HG03066 (cell line): ENCODE data around the gene CCL16.
"Not testable (repeated sequence)": the region's sequence is repeated elsewhere in the genome, so short reads cannot be mapped to it uniquely, and the experiment has no call there.

Source experiments
- ATAC-seq: cut with Tn5 transposase; IDR thresholded peaks from one replicate; pipeline ENCODE4 v1.9.1; 2021; ENCODE audit warnings: low read depth; ENCODE audit not compliant: unreplicated experiment

The CCL16 gene

GRCh38 chr17:35943537-35943936 is 37.8 kb downstream of the CCL16 start, which contains the start of gene LYZL6:
TSS of gene LYZL6 (minus strand) at chr17:35943713. CDS start at chr17:35939356, 4,357 bp downstream.
- ATAC-seq: no peak

DNA sequence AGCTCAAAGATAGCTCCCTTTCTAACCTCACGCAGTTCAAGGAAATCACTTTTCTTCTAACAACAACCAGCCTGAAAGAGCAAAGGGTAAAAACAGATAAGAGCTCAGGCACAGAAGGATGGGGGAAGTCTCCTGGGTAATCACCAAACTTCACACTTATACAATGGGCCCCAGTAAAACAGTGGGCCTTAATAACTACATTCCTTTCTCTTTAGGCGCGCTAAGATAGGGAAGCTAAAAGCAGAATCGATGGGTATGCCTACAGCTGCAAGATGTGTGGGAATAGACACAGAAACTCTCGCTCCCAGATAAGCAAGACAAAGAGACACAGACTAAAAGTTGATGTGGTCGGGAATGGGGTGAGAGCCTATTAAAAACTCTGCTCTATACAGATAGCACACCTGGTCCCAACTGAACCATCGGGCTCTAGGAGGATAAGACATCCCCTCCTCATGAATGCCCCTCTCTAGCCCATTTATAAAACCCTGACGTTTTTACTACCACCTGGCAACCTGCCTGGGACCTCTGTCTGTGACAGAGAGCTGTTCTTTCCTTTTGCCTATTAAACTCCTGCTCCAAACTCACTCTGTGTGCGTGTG is 38.6 kb downstream of the CCL16 start:
- ATAC-seq: no peak

GRCh38 chr17:35938492-35938891 is 42.8 kb downstream of the CCL16 start:
- not testable (repeated sequence) for ATAC-seq

DNA sequence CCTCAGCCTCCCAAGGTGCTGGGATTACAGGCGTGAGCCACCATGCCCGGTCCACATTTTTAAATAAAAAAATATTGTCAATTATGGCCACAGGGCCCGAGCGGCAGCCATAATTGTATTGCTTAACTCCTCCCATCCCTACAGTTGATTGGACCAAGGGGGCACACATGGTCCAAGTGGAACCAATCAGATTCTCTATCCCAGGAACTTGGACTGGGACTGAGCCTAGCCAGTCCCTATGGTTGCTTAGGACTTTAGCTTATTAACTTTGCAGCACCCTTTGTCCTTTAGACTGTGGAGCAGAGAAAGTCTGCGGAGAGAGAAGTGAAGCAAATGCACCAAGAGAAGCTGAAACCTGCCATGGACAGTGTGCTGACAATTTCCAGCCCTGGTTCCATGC is 45.2 kb downstream of the CCL16 start:
- no peak for ATAC-seq

- no peak for ATAC-seq
Measured at GRCh38 chr17:35934760-35935159, 46.5 kb downstream of the CCL16 start.

DNA sequence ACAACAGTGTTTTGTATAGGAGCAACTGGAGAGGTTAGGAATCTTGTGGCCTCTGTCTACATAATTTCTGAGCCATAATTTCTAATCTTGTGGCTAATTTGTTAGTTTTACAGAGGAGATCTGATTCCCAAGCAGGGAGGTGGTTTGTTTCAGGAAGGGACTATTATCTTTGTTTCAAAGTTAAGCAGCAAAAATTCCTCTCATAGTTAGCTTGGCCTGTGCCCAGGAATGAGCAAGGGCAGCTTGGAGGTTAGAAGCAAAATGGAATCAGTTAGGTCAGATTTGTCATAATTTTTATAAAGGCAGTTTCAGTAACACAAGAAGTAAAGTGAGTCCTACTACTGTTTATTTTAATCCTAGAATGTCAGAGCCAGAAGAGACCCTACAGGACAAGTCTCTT is 48.7 kb downstream of the CCL16 start:
- no peak for ATAC-seq

GRCh38 chr17:35931794-35932425 is 49.4 kb downstream of the CCL16 start:
- no peak for ATAC-seq

GRCh38 chr17:35930211-35931065 is 50.9 kb downstream of the CCL16 start, which contains the start of gene RDM1:
TSS of gene RDM1 (minus strand) at chr17:35930773. CDS start at chr17:35930727, 46 bp downstream.
- no peak for ATAC-seq

DNA sequence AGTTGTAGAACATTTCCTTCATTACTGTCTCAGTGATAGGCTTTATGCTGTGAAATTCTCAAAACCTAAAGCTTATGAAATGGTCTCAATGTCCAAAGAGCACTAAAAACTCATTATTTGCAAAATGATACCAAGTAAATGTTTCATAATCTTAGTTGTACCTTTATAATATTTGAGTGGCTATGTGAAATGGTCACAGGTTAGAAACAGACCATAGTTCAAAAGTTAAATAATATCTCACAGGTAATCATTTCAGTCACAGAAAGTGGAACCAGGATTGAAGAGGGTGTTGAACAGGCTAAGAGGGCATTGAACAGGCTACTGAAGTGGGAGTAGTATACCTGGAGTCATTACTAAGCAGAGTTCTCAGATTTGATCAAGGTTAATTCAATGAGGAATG is 53.6 kb downstream of the CCL16 start:
- no peak for ATAC-seq
